Activated naive CD8-positive, alpha-beta T cell treated with anti-CD3 and anti-CD28 coated beads, Interleukin-2, amount 50 U/mL, for 24 hours (primary cell): ENCODE results near the gene AMN1.
"Not testable (repeated sequence)": the region's sequence is repeated elsewhere in the genome, so short reads cannot be mapped to it uniquely, and the experiment has no call there.

ENCODE experiments used
- ATAC-seq: fragments of 150-1000 bp; cut with Tn5 transposase; one replicate; pipeline ENCODE4 v1.10.0; 2021
- DNase-seq: peaks from one replicate; pipeline ENCODE4 v3.0.0; 2021
- H3K27ac Mint-ChIP-seq: one replicate; pipeline ENCODE4 v1.8.0; 2021; ENCODE audit warnings: mild to moderate bottlenecking, mixed read lengths
- H3K27me3 Mint-ChIP-seq: one replicate; pipeline ENCODE4 v1.8.0; 2021; ENCODE audit warnings: mixed read lengths
- H3K36me3 Mint-ChIP-seq: one replicate; pipeline ENCODE4 v1.8.0; 2021; ENCODE audit warnings: low read depth, mixed read lengths
- H3K4me1 Mint-ChIP-seq: one replicate; pipeline ENCODE4 v1.8.0; 2021; ENCODE audit warnings: mixed read lengths
- H3K4me3 Mint-ChIP-seq: one replicate; pipeline ENCODE4 v1.8.0; 2021; ENCODE audit warnings: mild to moderate bottlenecking, moderate library complexity, mixed read lengths
- H3K9me3 Mint-ChIP-seq: one replicate; pipeline ENCODE4 v1.8.0; 2021; ENCODE audit warnings: mixed read lengths

The AMN1 gene

GRCh38 chr12:31682136-31682962, 46.5 kb downstream of the AMN1 start:
- H3K27me3 Mint-ChIP-seq: no peaks in the 10 kb centered on the region
- peaks cover 14% of the 10 kb centered on the region for H3K9me3 Mint-ChIP-seq
- ATAC-seq (peak; percentile 92), DNase-seq (peak; percentile 63)
- H3K27ac Mint-ChIP-seq: peak overlapping the region; percentile 62
- peaks cover 29% of the 10 kb centered on the region for H3K36me3 Mint-ChIP-seq
- peaks cover 14% of the 10 kb centered on the region for H3K4me1 Mint-ChIP-seq
- H3K4me3 Mint-ChIP-seq: no peak overlapping the region

GRCh38 chr12:31672521-31672920, 56.3 kb downstream of the AMN1 start:
- H3K4me3 Mint-ChIP-seq: no peak overlapping the region
- DNase-seq (no peak), ATAC-seq (no peak)
- H3K27ac Mint-ChIP-seq: no peak overlapping the region
- peaks cover 5% of the 10 kb centered on the region for H3K9me3 Mint-ChIP-seq
- H3K27me3 Mint-ChIP-seq: no peaks in the 10 kb centered on the region
- no peaks in the 10 kb centered on the region for H3K4me1 Mint-ChIP-seq
- H3K36me3 Mint-ChIP-seq: peaks cover 13% of the 10 kb centered on the region

- ATAC-seq, DNase-seq, H3K9me3 Mint-ChIP-seq, H3K4me3 Mint-ChIP-seq, H3K27me3 Mint-ChIP-seq, H3K27ac Mint-ChIP-seq, H3K4me1 Mint-ChIP-seq: not testable (repeated sequence)
- peaks cover 15% of the 10 kb centered on the region for H3K36me3 Mint-ChIP-seq
Observed at GRCh38 chr12:31669582-31669981, 59.2 kb downstream of the AMN1 start.

GRCh38 chr12:31669020-31669419, 59.8 kb downstream of the AMN1 start:
- peaks cover 5% of the 10 kb centered on the region for H3K9me3 Mint-ChIP-seq
- DNase-seq: no peak
- peaks cover 15% of the 10 kb centered on the region for H3K36me3 Mint-ChIP-seq
- no peaks in the 10 kb centered on the region for H3K4me1 Mint-ChIP-seq
- no peak for ATAC-seq
- no peak overlapping the region for H3K4me3 Mint-ChIP-seq
- H3K27me3 Mint-ChIP-seq: no peaks in the 10 kb centered on the region
- H3K27ac Mint-ChIP-seq: no peak overlapping the region

GRCh38 chr12:31664038-31664437, 64.8 kb downstream of the AMN1 start:
- peaks cover 8% of the 10 kb centered on the region for H3K36me3 Mint-ChIP-seq
- no peak for ATAC-seq

GRCh38 chr12:31663576-31663975, 65.2 kb downstream of the AMN1 start:
- Mint-ChIP-seq H3K36me3 (peaks cover 4% of the 10 kb centered on the region), H3K27me3 (no peaks in the 10 kb centered on the region), H3K4me1 (peaks cover 14% of the 10 kb centered on the region), H3K4me3 (no peak overlapping the region), H3K27ac (no peak overlapping the region), H3K9me3 (peaks cover under 1% of the 10 kb centered on the region)
- ATAC-seq (no peak), DNase-seq (no peak)

More at GRCh38 chr12:31664038-31664437, 64.8 kb downstream of the AMN1 start:
- H3K27ac Mint-ChIP-seq: no peak overlapping the region
- no peak overlapping the region for H3K4me3 Mint-ChIP-seq
- H3K9me3 Mint-ChIP-seq: peaks cover 5% of the 10 kb centered on the region
- H3K27me3 Mint-ChIP-seq: no peaks in the 10 kb centered on the region
- DNase-seq: no peak
- H3K4me1 Mint-ChIP-seq: peaks cover 13% of the 10 kb centered on the region

- no peak for ATAC-seq
- DNase-seq: no peak
- peaks cover 4% of the 10 kb centered on the region for H3K36me3 Mint-ChIP-seq
- no peaks in the 10 kb centered on the region for H3K9me3 Mint-ChIP-seq
- no peak overlapping the region for H3K27ac Mint-ChIP-seq
- H3K27me3 Mint-ChIP-seq: no peaks in the 10 kb centered on the region
- H3K4me3 Mint-ChIP-seq: no peak overlapping the region
- peaks cover 17% of the 10 kb centered on the region for H3K4me1 Mint-ChIP-seq
Observed at GRCh38 chr12:31662176-31662849, 66.5 kb downstream of the AMN1 start.

GRCh38 chr12:31659087-31659942, 69.5 kb downstream of the AMN1 start, which contains the start of gene ETFBKMT:
Gene ETFBKMT, plus strand, starts transcription at chr12:31659688. Its CDS starts 2,266 bp downstream, at chr12:31661954.
- Mint-ChIP-seq H3K4me1 (peaks cover 17% of the 10 kb centered on the region), H3K27me3 (no peaks in the 10 kb centered on the region), H3K36me3 (peaks cover 2% of the 10 kb centered on the region)

GRCh38 chr12:31658471-31659086, 70.2 kb downstream of the AMN1 start:
- peak overlapping the region; percentile 77 for H3K27ac Mint-ChIP-seq
- no peak for ATAC-seq
- H3K4me3 Mint-ChIP-seq: peak overlapping the region; percentile 92
- H3K27me3 Mint-ChIP-seq: no peaks in the 10 kb centered on the region
- peaks cover 2% of the 10 kb centered on the region for H3K36me3 Mint-ChIP-seq
- H3K4me1 Mint-ChIP-seq: peaks cover 16% of the 10 kb centered on the region
- no peaks in the 10 kb centered on the region for H3K9me3 Mint-ChIP-seq
- DNase-seq: no peak

More at GRCh38 chr12:31659087-31659942, 69.5 kb downstream of the AMN1 start, which contains the start of gene ETFBKMT:
- DNase-seq (peak; percentile 91), ATAC-seq (peak; percentile 100)
- Mint-ChIP-seq H3K4me3 (peak within 1 kb of the TSS; percentile 92), H3K9me3 (no peaks in the 10 kb centered on the region), H3K27ac (peak within 1 kb of the TSS; percentile 93)

GRCh38 chr12:31655792-31656191, 73.0 kb downstream of the AMN1 start:
- H3K27me3 Mint-ChIP-seq: no peaks in the 10 kb centered on the region
- no peaks in the 10 kb centered on the region for H3K9me3 Mint-ChIP-seq
- H3K27ac Mint-ChIP-seq: no peak overlapping the region
- no peaks in the 10 kb centered on the region for H3K36me3 Mint-ChIP-seq
- peaks cover 23% of the 10 kb centered on the region for H3K4me1 Mint-ChIP-seq
- ATAC-seq: no peak
- DNase-seq: no peak
- H3K4me3 Mint-ChIP-seq: no peak overlapping the region

- Mint-ChIP-seq H3K27ac (no peak overlapping the region), H3K4me3 (no peak overlapping the region), H3K4me1 (peaks cover 22% of the 10 kb centered on the region), H3K27me3 (no peaks in the 10 kb centered on the region), H3K9me3 (no peaks in the 10 kb centered on the region), H3K36me3 (no peaks in the 10 kb centered on the region)
- DNase-seq (no peak), ATAC-seq (no peak)
Observed at GRCh38 chr12:31655208-31655607, 73.6 kb downstream of the AMN1 start.

- peak overlapping the region; percentile 53 for H3K4me3 Mint-ChIP-seq
- no peak overlapping the region for H3K27ac Mint-ChIP-seq
- H3K4me1 Mint-ChIP-seq: peaks cover 13% of the 10 kb centered on the region
- DNase-seq (no peak), ATAC-seq (no peak)
- no peaks in the 10 kb centered on the region for H3K36me3 Mint-ChIP-seq
- no peaks in the 10 kb centered on the region for H3K27me3 Mint-ChIP-seq
- H3K9me3 Mint-ChIP-seq: no peaks in the 10 kb centered on the region
Observed at GRCh38 chr12:31651893-31652521, 76.8 kb downstream of the AMN1 start.

GRCh38 chr12:31650918-31651317, 77.9 kb downstream of the AMN1 start:
- ATAC-seq (no peak), DNase-seq (no peak)
- Mint-ChIP-seq H3K27ac (no peak overlapping the region), H3K36me3 (no peaks in the 10 kb centered on the region), H3K9me3 (no peaks in the 10 kb centered on the region), H3K4me3 (peak overlapping the region; percentile 53), H3K27me3 (no peaks in the 10 kb centered on the region), H3K4me1 (peaks cover 15% of the 10 kb centered on the region)
